ENCODE measurements around the gene PRICKLE2.

The PRICKLE2 gene

GRCh38 chr3:64253689-64254088 lies 28.4 kb upstream of the PRICKLE2 start:
- Histone ChIP-seq H3K27me3 (replicated peaks; ENCODE audit: control insufficient read depth, insufficient read depth, low read length, poor library complexity, severe bottlenecking) (no peaks in the 10 kb centered on the region), H3K36me3 (ENCODE audit: control insufficient read depth, insufficient read depth, low read length) (no peaks in the 10 kb centered on the region), H3K9me3 (ENCODE audit: control insufficient read depth, low read length) (no peaks in the 10 kb centered on the region), H3K4me1 (ENCODE audit: control insufficient read depth, insufficient read depth, low read length, poor library complexity, severe bottlenecking) (no peaks in the 10 kb centered on the region), H3K4me3 (ENCODE audit: insufficient read depth, low read depth, low read length, poor library complexity, severe bottlenecking) (no peak overlapping the region), H3K27ac (ENCODE audit: insufficient read depth, low read length, poor library complexity, severe bottlenecking) (no peak overlapping the region)
- DNase-seq: no peak

GRCh38 chr3:64251019-64251418 lies 25.8 kb upstream of the PRICKLE2 start:
- no peaks in the 10 kb centered on the region for H3K9me3 ChIP-seq (ENCODE audit: control insufficient read depth, low read length)
- no peaks in the 10 kb centered on the region for H3K4me1 ChIP-seq (ENCODE audit: control insufficient read depth, insufficient read depth, low read length, poor library complexity, severe bottlenecking)
- H3K4me3 ChIP-seq (ENCODE audit: insufficient read depth, low read depth, low read length, poor library complexity, severe bottlenecking): no peak overlapping the region
- no peak overlapping the region for H3K27ac ChIP-seq (ENCODE audit: insufficient read depth, low read length, poor library complexity, severe bottlenecking)
- no peak for DNase-seq
- H3K27me3 ChIP-seq (replicated peaks; ENCODE audit: control insufficient read depth, insufficient read depth, low read length, poor library complexity, severe bottlenecking): no peaks in the 10 kb centered on the region
- H3K36me3 ChIP-seq (ENCODE audit: control insufficient read depth, insufficient read depth, low read length): no peaks in the 10 kb centered on the region

GRCh38 chr3:64247991-64248646 lies 22.9 kb upstream of the PRICKLE2 start:
- H3K9me3 ChIP-seq (ENCODE audit: control insufficient read depth, low read length): no peaks in the 10 kb centered on the region
- no peaks in the 10 kb centered on the region for H3K4me1 ChIP-seq (ENCODE audit: control insufficient read depth, insufficient read depth, low read length, poor library complexity, severe bottlenecking)
- no peak overlapping the region for H3K27ac ChIP-seq (ENCODE audit: insufficient read depth, low read length, poor library complexity, severe bottlenecking)
- H3K36me3 ChIP-seq (ENCODE audit: control insufficient read depth, insufficient read depth, low read length): no peaks in the 10 kb centered on the region
- no peak overlapping the region for H3K4me3 ChIP-seq (ENCODE audit: insufficient read depth, low read depth, low read length, poor library complexity, severe bottlenecking)
- no peaks in the 10 kb centered on the region for H3K27me3 ChIP-seq (replicated peaks; ENCODE audit: control insufficient read depth, insufficient read depth, low read length, poor library complexity, severe bottlenecking)
- DNase-seq: no peak

GRCh38 chr3:64244011-64244942 lies 19.0 kb upstream of the PRICKLE2 start:
- no peaks in the 10 kb centered on the region for H3K4me1 ChIP-seq (ENCODE audit: control insufficient read depth, insufficient read depth, low read length, poor library complexity, severe bottlenecking)
- H3K4me3 ChIP-seq (ENCODE audit: insufficient read depth, low read depth, low read length, poor library complexity, severe bottlenecking): no peak overlapping the region
- H3K27ac ChIP-seq (ENCODE audit: insufficient read depth, low read length, poor library complexity, severe bottlenecking): no peak overlapping the region
- no peaks in the 10 kb centered on the region for H3K36me3 ChIP-seq (ENCODE audit: control insufficient read depth, insufficient read depth, low read length)
- H3K27me3 ChIP-seq (replicated peaks; ENCODE audit: control insufficient read depth, insufficient read depth, low read length, poor library complexity, severe bottlenecking): no peaks in the 10 kb centered on the region
- no peaks in the 10 kb centered on the region for H3K9me3 ChIP-seq (ENCODE audit: control insufficient read depth, low read length)
- no peak for DNase-seq

GRCh38 chr3:64242435-64242834 lies 17.2 kb upstream of the PRICKLE2 start:
- Histone ChIP-seq H3K27ac (ENCODE audit: insufficient read depth, low read length, poor library complexity, severe bottlenecking) (no peak overlapping the region), H3K4me1 (ENCODE audit: control insufficient read depth, insufficient read depth, low read length, poor library complexity, severe bottlenecking) (no peaks in the 10 kb centered on the region), H3K36me3 (ENCODE audit: control insufficient read depth, insufficient read depth, low read length) (no peaks in the 10 kb centered on the region), H3K27me3 (replicated peaks; ENCODE audit: control insufficient read depth, insufficient read depth, low read length, poor library complexity, severe bottlenecking) (no peaks in the 10 kb centered on the region), H3K4me3 (ENCODE audit: insufficient read depth, low read depth, low read length, poor library complexity, severe bottlenecking) (no peak overlapping the region), H3K9me3 (ENCODE audit: control insufficient read depth, low read length) (no peaks in the 10 kb centered on the region)
- no peak for DNase-seq

- no peak for DNase-seq
- H3K27me3 ChIP-seq (replicated peaks; ENCODE audit: control insufficient read depth, insufficient read depth, low read length, poor library complexity, severe bottlenecking): no peaks in the 10 kb centered on the region
- H3K36me3 ChIP-seq (ENCODE audit: control insufficient read depth, insufficient read depth, low read length): no peaks in the 10 kb centered on the region
- H3K27ac ChIP-seq (ENCODE audit: insufficient read depth, low read length, poor library complexity, severe bottlenecking): no peak overlapping the region
- H3K9me3 ChIP-seq (ENCODE audit: control insufficient read depth, low read length): no peaks in the 10 kb centered on the region
- no peak overlapping the region for H3K4me3 ChIP-seq (ENCODE audit: insufficient read depth, low read depth, low read length, poor library complexity, severe bottlenecking)
- no peaks in the 10 kb centered on the region for H3K4me1 ChIP-seq (ENCODE audit: control insufficient read depth, insufficient read depth, low read length, poor library complexity, severe bottlenecking)
Measured at GRCh38 chr3:64240959-64241358, 15.7 kb upstream of the PRICKLE2 start.

GRCh38 chr3:64240396-64240795 lies 15.1 kb upstream of the PRICKLE2 start:
- Histone ChIP-seq H3K9me3 (ENCODE audit: control insufficient read depth, low read length) (no peaks in the 10 kb centered on the region), H3K36me3 (ENCODE audit: control insufficient read depth, insufficient read depth, low read length) (no peaks in the 10 kb centered on the region), H3K4me1 (ENCODE audit: control insufficient read depth, insufficient read depth, low read length, poor library complexity, severe bottlenecking) (no peaks in the 10 kb centered on the region), H3K4me3 (ENCODE audit: insufficient read depth, low read depth, low read length, poor library complexity, severe bottlenecking) (no peak overlapping the region), H3K27ac (ENCODE audit: insufficient read depth, low read length, poor library complexity, severe bottlenecking) (no peak overlapping the region), H3K27me3 (replicated peaks; ENCODE audit: control insufficient read depth, insufficient read depth, low read length, poor library complexity, severe bottlenecking) (no peaks in the 10 kb centered on the region)
- no peak for DNase-seq

- H3K36me3 ChIP-seq (ENCODE audit: control insufficient read depth, insufficient read depth, low read length): no peaks in the 10 kb centered on the region
- H3K27ac ChIP-seq (ENCODE audit: insufficient read depth, low read length, poor library complexity, severe bottlenecking): no peak overlapping the region
- H3K9me3 ChIP-seq (ENCODE audit: control insufficient read depth, low read length): no peaks in the 10 kb centered on the region
- H3K27me3 ChIP-seq (replicated peaks; ENCODE audit: control insufficient read depth, insufficient read depth, low read length, poor library complexity, severe bottlenecking): no peaks in the 10 kb centered on the region
- H3K4me3 ChIP-seq (ENCODE audit: insufficient read depth, low read depth, low read length, poor library complexity, severe bottlenecking): no peak overlapping the region
- H3K4me1 ChIP-seq (ENCODE audit: control insufficient read depth, insufficient read depth, low read length, poor library complexity, severe bottlenecking): no peaks in the 10 kb centered on the region
- DNase-seq: no peak
Measured at GRCh38 chr3:64239841-64240240, 14.6 kb upstream of the PRICKLE2 start.

GRCh38 chr3:64238971-64239667 lies 13.9 kb upstream of the PRICKLE2 start:
- H3K27ac ChIP-seq (ENCODE audit: insufficient read depth, low read length, poor library complexity, severe bottlenecking): no peak overlapping the region
- H3K36me3 ChIP-seq (ENCODE audit: control insufficient read depth, insufficient read depth, low read length): no peaks in the 10 kb centered on the region
- no peak for DNase-seq
- H3K4me1 ChIP-seq (ENCODE audit: control insufficient read depth, insufficient read depth, low read length, poor library complexity, severe bottlenecking): no peaks in the 10 kb centered on the region
- no peaks in the 10 kb centered on the region for H3K9me3 ChIP-seq (ENCODE audit: control insufficient read depth, low read length)
- no peaks in the 10 kb centered on the region for H3K27me3 ChIP-seq (replicated peaks; ENCODE audit: control insufficient read depth, insufficient read depth, low read length, poor library complexity, severe bottlenecking)
- H3K4me3 ChIP-seq (ENCODE audit: insufficient read depth, low read depth, low read length, poor library complexity, severe bottlenecking): no peak overlapping the region

GRCh38 chr3:64237083-64237482 lies 11.8 kb upstream of the PRICKLE2 start:
- Histone ChIP-seq H3K36me3 (ENCODE audit: control insufficient read depth, insufficient read depth, low read length) (no peaks in the 10 kb centered on the region), H3K27me3 (replicated peaks; ENCODE audit: control insufficient read depth, insufficient read depth, low read length, poor library complexity, severe bottlenecking) (no peaks in the 10 kb centered on the region), H3K9me3 (ENCODE audit: control insufficient read depth, low read length) (no peaks in the 10 kb centered on the region), H3K4me3 (ENCODE audit: insufficient read depth, low read depth, low read length, poor library complexity, severe bottlenecking) (no peak overlapping the region), H3K27ac (ENCODE audit: insufficient read depth, low read length, poor library complexity, severe bottlenecking) (no peak overlapping the region), H3K4me1 (ENCODE audit: control insufficient read depth, insufficient read depth, low read length, poor library complexity, severe bottlenecking) (no peaks in the 10 kb centered on the region)
- DNase-seq: no peak
